ENCODE measurements around the gene EID3.
A peak's percentile ranks its signal among the peaks of the same experiment; 100 is the strongest.

The EID3 gene

DNA sequence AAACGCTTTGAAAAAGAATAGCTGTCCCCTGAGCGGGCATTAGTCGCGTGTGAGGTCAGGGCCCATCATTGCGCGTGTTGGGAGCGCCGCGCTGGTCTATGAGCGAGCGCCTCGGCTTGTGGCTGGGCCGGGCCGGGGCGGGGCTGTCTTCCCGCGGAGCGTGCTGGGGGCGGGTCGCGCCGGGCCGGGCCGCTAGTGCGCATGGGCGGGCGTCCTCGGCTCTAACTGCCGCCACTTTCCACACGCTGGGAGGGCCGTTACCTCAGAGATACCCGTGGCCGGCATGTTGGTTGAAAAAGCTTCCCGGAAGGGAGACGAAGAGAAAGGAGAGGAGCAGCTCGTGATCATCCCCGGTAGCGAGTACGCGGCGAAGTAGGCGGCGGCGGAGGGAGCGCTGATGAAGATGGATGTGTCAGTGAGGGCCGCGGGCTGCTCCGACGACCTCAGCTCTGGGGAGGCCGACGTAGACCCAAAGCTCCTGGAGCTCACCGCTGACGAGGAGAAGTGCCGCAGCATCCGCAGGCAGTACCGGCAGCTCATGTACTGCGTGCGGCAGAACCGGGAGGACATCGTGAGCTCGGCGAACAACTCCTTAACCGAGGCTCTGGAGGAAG, at the start of gene EID3:
Gene EID3, plus strand, starts transcription at position 202 of the 614 bp plus-strand sequence. Its CDS starts 196 bp downstream, at position 398.
- H3K9me3 ChIP-seq (ENCODE audit: insufficient read depth, low read length): no peaks in the 10 kb centered on the region
- peaks cover 6% of the 10 kb centered on the region; the same call in 1 of the 2 replicates for H3K36me3 ChIP-seq (ENCODE audit: low read length)
- peak within 1 kb of the TSS; percentile 53 for H3K27ac ChIP-seq (ENCODE audit: low read depth, low read length)
- H3F3A ChIP-seq (ENCODE audit: insufficient read depth): no peaks in the 10 kb centered on the region; the same call in 1 of the 2 replicates
- H3K4me3 ChIP-seq (ENCODE audit: insufficient read depth, low read length, poor library complexity, severe bottlenecking): peak within 1 kb of the TSS; percentile 12
- H3K9me2 ChIP-seq (replicated peaks; ENCODE audit: insufficient read depth, low read length): no peaks in the 10 kb centered on the region
- H3K79me2 ChIP-seq (ENCODE audit: insufficient read depth, low read length): peaks cover 99% of the 10 kb centered on the region
- H3K4me2 ChIP-seq (ENCODE audit: low read depth, low read length, poor library complexity, severe bottlenecking): peak within 1 kb of the TSS; percentile 58
- TF ChIP-seq EZH2phosphoT487 (conservative IDR thresholded peaks at IDR 0.05; ENCODE audit: low read length): no peak
- TF ChIP-seq, protein P1, sequence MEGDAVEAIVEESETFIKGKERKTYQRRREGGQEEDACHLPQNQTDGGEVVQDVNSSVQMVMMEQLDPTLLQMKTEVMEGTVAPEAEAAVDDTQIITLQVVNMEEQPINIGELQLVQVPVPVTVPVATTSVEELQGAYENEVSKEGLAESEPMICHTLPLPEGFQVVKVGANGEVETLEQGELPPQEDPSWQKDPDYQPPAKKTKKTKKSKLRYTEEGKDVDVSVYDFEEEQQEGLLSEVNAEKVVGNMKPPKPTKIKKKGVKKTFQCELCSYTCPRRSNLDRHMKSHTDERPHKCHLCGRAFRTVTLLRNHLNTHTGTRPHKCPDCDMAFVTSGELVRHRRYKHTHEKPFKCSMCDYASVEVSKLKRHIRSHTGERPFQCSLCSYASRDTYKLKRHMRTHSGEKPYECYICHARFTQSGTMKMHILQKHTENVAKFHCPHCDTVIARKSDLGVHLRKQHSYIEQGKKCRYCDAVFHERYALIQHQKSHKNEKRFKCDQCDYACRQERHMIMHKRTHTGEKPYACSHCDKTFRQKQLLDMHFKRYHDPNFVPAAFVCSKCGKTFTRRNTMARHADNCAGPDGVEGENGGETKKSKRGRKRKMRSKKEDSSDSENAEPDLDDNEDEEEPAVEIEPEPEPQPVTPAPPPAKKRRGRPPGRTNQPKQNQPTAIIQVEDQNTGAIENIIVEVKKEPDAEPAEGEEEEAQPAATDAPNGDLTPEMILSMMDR (IDR thresholded peaks at IDR 0.05; ENCODE audit: insufficient read depth, low read length, poor library complexity, severe bottlenecking): no peak
- peak within 1 kb of the TSS; percentile 33; the same call in 1 of the 2 replicates for H3K9ac ChIP-seq (ENCODE audit: low read length)
- peaks cover 26% of the 10 kb centered on the region; the same call in 1 of the 2 replicates for H4K20me1 ChIP-seq (ENCODE audit: low read depth, low read length)
- no peak within 1 kb of the TSS for H2AFZ ChIP-seq (ENCODE audit: low read depth, low read length, severe bottlenecking)
- no peaks in the 10 kb centered on the region for H3K27me3 ChIP-seq (ENCODE audit: low read length)

DNA sequence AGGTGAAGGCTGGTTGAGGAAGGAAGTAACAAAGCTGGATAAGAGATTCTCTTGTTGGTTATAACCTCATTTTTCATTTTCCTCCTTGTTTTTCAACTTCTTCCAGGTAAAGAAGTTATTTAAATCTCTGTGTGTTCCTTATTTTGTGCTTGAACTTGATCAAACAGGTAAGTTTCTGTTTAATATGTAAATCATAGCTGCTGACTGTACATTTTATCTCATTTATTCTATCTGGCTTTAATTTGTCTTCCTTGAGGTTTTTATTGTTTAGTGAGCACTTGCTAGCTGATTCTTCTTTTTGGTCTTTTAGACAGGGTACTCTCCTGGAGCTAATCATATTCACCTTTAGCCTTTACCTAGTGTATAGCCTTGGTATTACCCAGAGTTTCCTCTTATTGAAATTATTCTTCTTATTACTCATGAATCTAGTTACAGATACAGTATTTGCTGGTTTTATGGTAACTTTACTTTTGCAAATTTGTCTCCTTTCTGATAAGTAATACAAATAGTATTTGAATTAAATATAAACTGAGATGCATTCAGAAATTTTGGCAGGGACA, 45.5 kb upstream of the EID3 start:
- no peak for TF ChIP-seq EZH2phosphoT487 (conservative IDR thresholded peaks at IDR 0.05; ENCODE audit: low read length)
- TF ChIP-seq, protein P1 (IDR thresholded peaks at IDR 0.05; ENCODE audit: insufficient read depth, low read length, poor library complexity, severe bottlenecking): no peak
- H3K9me2 ChIP-seq (replicated peaks; ENCODE audit: insufficient read depth, low read length): no peaks in the 10 kb centered on the region
- no peaks in the 10 kb centered on the region for H3F3A ChIP-seq (ENCODE audit: insufficient read depth)
- H2AFZ ChIP-seq (ENCODE audit: low read depth, low read length, severe bottlenecking): no peak overlapping the region
- no peaks in the 10 kb centered on the region for H3K36me3 ChIP-seq (ENCODE audit: low read length)
- no peak overlapping the region for H3K9ac ChIP-seq (ENCODE audit: low read length)
- no peaks in the 10 kb centered on the region for H4K20me1 ChIP-seq (ENCODE audit: low read depth, low read length)
- no peak overlapping the region for H3K27ac ChIP-seq (ENCODE audit: low read depth, low read length)
- no peak overlapping the region for H3K4me2 ChIP-seq (ENCODE audit: low read depth, low read length, poor library complexity, severe bottlenecking)
- H3K27me3 ChIP-seq (ENCODE audit: low read length): no peaks in the 10 kb centered on the region
- H3K4me3 ChIP-seq (ENCODE audit: insufficient read depth, low read length, poor library complexity, severe bottlenecking): no peak overlapping the region
- H3K79me2 ChIP-seq (ENCODE audit: insufficient read depth, low read length): no peaks in the 10 kb centered on the region
- H3K9me3 ChIP-seq (ENCODE audit: insufficient read depth, low read length): no peaks in the 10 kb centered on the region

DNA sequence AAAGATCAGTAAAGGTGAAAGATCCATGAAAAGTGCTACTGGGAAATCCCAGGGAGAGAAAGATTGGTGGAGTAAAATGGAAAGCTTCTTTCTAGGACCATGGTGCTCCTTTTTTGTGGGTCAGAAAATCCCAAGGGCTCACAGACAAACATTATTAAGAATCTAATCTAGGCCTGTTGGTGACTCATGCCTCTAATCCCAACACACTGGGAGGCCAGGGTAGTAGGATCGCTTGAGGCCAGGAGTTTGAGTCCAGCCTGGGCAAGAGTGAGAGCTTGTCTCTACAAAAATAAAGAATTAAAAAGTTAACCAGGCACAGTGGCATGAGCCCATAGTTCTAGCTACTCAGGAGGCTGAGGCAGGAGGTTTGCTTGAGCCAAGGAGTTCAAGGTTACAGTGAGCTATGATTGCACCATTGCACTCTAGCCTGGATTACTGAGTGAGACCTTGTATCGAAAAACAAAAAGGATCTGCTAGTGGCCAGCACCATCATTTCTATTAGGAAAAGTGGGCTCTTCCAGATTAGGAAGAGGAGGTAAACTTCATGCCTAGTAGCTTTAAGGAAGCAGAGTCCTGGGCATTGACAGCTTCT, 45.0 kb upstream of the EID3 start:
- TF ChIP-seq EZH2phosphoT487 (conservative IDR thresholded peaks at IDR 0.05; ENCODE audit: low read length): no peak
- TF ChIP-seq, protein P1 (IDR thresholded peaks at IDR 0.05; ENCODE audit: insufficient read depth, low read length, poor library complexity, severe bottlenecking): no peak
- Histone ChIP-seq H3K36me3 (ENCODE audit: low read length) (no peaks in the 10 kb centered on the region), H3F3A (ENCODE audit: insufficient read depth) (no peaks in the 10 kb centered on the region), H3K9ac (ENCODE audit: low read length) (no peak overlapping the region), H2AFZ (ENCODE audit: low read depth, low read length, severe bottlenecking) (no peak overlapping the region), H3K9me2 (replicated peaks; ENCODE audit: insufficient read depth, low read length) (no peaks in the 10 kb centered on the region), H3K27me3 (ENCODE audit: low read length) (no peaks in the 10 kb centered on the region), H4K20me1 (ENCODE audit: low read depth, low read length) (no peaks in the 10 kb centered on the region), H3K79me2 (ENCODE audit: insufficient read depth, low read length) (no peaks in the 10 kb centered on the region), H3K4me3 (ENCODE audit: insufficient read depth, low read length, poor library complexity, severe bottlenecking) (no peak overlapping the region), H3K9me3 (ENCODE audit: insufficient read depth, low read length) (no peaks in the 10 kb centered on the region), H3K4me2 (ENCODE audit: low read depth, low read length, poor library complexity, severe bottlenecking) (no peak overlapping the region), H3K27ac (ENCODE audit: low read depth, low read length) (no peak overlapping the region)
